ENCODE data around the gene PGGHG.

Gene PGGHG

DNA sequence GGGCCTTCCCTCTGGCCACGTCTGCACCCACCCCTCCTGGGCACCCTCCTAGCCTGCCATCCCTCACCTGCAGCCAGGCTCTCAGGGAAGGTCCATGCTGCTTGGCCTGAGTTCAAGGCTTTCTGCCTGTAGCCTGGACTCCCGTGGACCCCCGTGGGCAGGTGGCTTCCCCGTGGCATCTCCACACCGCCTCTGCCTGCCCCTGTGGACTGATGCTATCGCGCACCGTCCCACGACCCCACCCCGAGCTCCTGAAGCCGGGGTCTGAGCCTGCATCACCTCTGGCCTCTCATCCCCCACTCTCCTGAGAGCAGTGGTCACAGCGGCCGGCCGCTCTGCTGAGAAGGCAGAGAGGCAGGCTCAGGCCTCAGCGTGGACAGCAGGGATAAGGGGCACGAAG lies 5.9 kb downstream of the PGGHG start:
- Histone ChIP-seq H2AFZ (no peak overlapping the region), H3K36me3 (ENCODE audit: control insufficient read depth, insufficient read depth, low read length) (no peaks in the 10 kb centered on the region), H3K4me2 (ENCODE audit: low read length) (no peak overlapping the region), H3K9me3 (ENCODE audit: control insufficient read depth, low read length) (no peaks in the 10 kb centered on the region), H3K79me2 (no peaks in the 10 kb centered on the region), H3K4me1 (no peaks in the 10 kb centered on the region), H3K4me3 (ENCODE audit: low read depth, low read length) (no peak overlapping the region), H3K9ac (no peak overlapping the region), H3K27me3 (ENCODE audit: control insufficient read depth, insufficient read depth, low read length) (no peaks in the 10 kb centered on the region), H3K27ac (no peak overlapping the region)
- TF ChIP-seq, protein P1, sequence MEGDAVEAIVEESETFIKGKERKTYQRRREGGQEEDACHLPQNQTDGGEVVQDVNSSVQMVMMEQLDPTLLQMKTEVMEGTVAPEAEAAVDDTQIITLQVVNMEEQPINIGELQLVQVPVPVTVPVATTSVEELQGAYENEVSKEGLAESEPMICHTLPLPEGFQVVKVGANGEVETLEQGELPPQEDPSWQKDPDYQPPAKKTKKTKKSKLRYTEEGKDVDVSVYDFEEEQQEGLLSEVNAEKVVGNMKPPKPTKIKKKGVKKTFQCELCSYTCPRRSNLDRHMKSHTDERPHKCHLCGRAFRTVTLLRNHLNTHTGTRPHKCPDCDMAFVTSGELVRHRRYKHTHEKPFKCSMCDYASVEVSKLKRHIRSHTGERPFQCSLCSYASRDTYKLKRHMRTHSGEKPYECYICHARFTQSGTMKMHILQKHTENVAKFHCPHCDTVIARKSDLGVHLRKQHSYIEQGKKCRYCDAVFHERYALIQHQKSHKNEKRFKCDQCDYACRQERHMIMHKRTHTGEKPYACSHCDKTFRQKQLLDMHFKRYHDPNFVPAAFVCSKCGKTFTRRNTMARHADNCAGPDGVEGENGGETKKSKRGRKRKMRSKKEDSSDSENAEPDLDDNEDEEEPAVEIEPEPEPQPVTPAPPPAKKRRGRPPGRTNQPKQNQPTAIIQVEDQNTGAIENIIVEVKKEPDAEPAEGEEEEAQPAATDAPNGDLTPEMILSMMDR (IDR thresholded peaks at IDR 0.05), result no peak

DNA sequence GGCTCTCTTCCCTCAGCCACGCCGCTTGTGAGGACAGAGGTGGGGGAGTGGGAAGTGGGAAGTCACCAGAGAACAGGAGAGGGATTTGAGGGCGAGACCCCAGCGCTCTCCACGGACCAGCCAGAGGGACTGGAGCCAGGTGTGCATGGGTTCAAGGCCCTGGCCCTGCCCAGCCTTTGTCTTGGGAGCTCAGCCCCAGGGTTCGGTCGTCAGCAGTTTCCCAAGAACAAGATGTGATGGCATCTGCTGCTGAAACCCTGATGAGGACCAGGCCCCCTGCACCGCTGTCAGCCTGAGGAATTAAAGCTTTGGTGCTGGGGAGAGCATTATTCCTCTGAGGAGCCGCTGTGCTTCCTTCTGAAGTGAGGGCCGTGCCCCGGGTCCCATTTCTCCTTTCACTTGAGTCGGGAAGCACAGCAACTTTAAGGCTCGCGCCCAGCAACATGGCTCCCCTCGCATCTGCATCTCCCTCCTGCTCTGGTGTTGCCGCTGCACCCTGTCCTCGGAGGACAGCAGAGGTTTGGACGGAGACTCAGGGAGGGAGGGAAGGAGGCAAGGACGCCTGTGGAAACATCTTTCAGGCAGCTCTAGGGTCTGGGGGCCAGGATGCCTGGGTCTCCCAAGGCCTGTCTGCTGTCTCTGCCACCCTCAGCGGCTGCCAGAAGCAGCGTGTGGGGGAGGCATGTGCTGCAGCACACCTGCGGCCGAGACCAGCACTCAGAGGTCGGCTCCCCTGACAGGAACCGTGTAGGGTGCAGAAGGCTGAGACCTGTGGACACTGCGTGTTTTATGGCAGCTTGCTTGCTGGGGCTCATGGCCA lies 6.6 kb downstream of the PGGHG start:
- H3K27ac ChIP-seq, result no peak overlapping the region
- no peaks in the 10 kb centered on the region for H3K79me2 ChIP-seq
- no peaks in the 10 kb centered on the region for H3K9me3 ChIP-seq (ENCODE audit: control insufficient read depth, low read length)
- TF ChIP-seq, protein P1 (IDR thresholded peaks at IDR 0.05), result no peak
- H3K4me1 ChIP-seq, result no peaks in the 10 kb centered on the region
- H3K36me3 ChIP-seq (ENCODE audit: control insufficient read depth, insufficient read depth, low read length), result no peaks in the 10 kb centered on the region
- no peak overlapping the region for H3K4me2 ChIP-seq (ENCODE audit: low read length)
- no peak overlapping the region for H3K9ac ChIP-seq
- H2AFZ ChIP-seq, result no peak overlapping the region
- no peak overlapping the region for H3K4me3 ChIP-seq (ENCODE audit: low read depth, low read length)
- H3K27me3 ChIP-seq (ENCODE audit: control insufficient read depth, insufficient read depth, low read length), result no peaks in the 10 kb centered on the region

DNA sequence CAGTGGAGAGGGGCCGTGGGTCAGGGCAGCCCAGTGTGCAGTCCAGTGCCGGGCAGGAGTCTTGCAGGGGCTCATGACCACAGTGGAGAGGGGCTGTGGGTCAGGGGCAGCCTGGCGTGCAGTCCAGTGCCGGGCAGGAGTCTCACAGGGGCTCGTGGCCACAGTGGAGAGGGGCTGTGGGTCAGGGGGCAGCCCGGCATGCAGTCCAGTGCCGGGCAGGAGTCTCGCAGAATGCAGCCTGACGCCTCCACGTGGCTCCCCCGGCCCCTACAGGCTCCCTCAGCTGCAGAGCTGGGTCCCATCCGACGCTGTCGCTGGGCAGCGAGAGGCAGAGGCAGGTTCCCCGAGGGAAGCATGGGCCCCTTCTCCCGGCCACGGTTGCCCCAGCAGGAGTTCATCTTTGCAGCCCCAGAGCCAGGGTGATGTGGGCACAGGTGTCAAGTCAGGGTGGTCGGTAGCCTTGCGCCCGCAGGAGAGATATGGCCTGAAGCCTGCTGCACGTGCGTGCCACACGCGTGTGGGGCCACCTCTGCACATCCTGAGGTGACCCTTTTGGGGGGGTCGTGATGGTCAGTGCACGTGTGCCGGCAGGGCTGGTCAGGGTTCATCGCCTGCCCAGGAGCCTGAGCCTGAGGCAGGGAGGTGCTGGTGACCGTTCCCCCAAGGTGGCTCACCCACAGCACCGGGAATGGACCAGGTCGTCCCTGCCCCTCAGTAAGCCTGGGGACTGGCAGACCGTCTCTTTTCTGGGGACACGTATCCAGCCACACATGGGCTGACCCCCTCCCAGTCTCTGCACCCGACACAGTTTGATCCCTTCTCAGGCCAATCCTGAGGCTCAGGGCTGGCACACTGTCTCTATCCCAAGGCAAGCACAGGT lies 7.5 kb downstream of the PGGHG start:
- H3K27me3 ChIP-seq (ENCODE audit: control insufficient read depth, insufficient read depth, low read length), result no peaks in the 10 kb centered on the region
- TF ChIP-seq, protein P1 (IDR thresholded peaks at IDR 0.05), result no peak

DNA sequence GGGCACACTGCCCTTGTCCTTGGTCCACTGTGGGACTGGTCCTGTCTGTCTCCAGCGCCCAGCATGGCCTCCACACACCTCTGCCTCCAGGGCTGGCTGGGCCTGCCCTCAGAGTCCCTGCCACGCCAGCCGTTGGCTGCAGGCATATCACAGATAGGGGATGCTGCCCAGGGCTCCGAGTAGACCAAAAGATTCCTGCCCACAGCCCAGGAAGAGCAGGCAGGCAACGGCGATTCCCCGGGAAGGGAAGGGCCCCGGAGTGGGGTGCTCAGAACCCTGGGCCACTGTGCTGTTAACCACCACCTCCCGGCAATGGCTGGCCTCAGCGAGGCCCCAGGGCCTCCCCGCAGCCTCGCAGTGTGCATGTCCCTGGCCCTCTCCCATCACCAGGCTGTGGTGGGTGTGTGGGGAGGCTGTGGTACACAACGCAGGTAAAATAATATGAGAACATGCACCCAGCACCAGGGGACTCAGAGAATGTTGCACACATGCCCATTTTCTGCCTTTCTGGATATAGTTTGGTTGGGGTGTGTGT lies 8.2 kb downstream of the PGGHG start:
- Histone ChIP-seq H3K9me3 (ENCODE audit: control insufficient read depth, low read length) (no peaks in the 10 kb centered on the region), H3K4me1 (no peaks in the 10 kb centered on the region), H2AFZ (no peak overlapping the region), H3K27ac (no peak overlapping the region), H3K4me3 (ENCODE audit: low read depth, low read length) (no peak overlapping the region), H3K36me3 (ENCODE audit: control insufficient read depth, insufficient read depth, low read length) (no peaks in the 10 kb centered on the region), H3K9ac (no peak overlapping the region), H3K4me2 (ENCODE audit: low read length) (no peak overlapping the region), H3K27me3 (ENCODE audit: control insufficient read depth, insufficient read depth, low read length) (no peaks in the 10 kb centered on the region), H3K79me2 (no peaks in the 10 kb centered on the region)
- TF ChIP-seq, protein P1 (IDR thresholded peaks at IDR 0.05), result no peak

More for the DNA sequence above, 7.5 kb downstream of the PGGHG start:
- Histone ChIP-seq H3K36me3 (ENCODE audit: control insufficient read depth, insufficient read depth, low read length) (no peaks in the 10 kb centered on the region), H3K27ac (no peak overlapping the region), H3K4me2 (ENCODE audit: low read length) (no peak overlapping the region), H3K4me3 (ENCODE audit: low read depth, low read length) (no peak overlapping the region), H2AFZ (no peak overlapping the region), H3K9ac (no peak overlapping the region), H3K79me2 (no peaks in the 10 kb centered on the region), H3K9me3 (ENCODE audit: control insufficient read depth, low read length) (no peaks in the 10 kb centered on the region), H3K4me1 (no peaks in the 10 kb centered on the region)

Data from parathyroid adenoma (tissue), 2 donors.